DND-41 (cell line): ENCODE results near the gene TYRO3.

Source experiments
- ATAC-seq: fragments of 200-7000 bp; cut with Tn5 transposase; 3 replicates; pipeline ENCODE4 v1.9.1; 2021; ENCODE audit warnings: low read depth; ENCODE audit not compliant: insufficient read depth
- DNase-seq: peaks from one replicate; pipeline ENCODE4 v3.0.0-alpha.2; 2020
- H2AFZ ChIP-seq: 2 replicates; pipeline ENCODE4 v1.6.0; 2012; ENCODE audit warnings: low read depth, low read length
- H3K27ac ChIP-seq: 2 replicates; pipeline ENCODE4 v1.5.1; 2012; ENCODE audit warnings: low read length, inconsistent platforms
- H3K27me3 ChIP-seq: fragments of 200-600 bp; sonication (generic); 2 replicates; pipeline ENCODE4 v1.6.0; 2012; ENCODE audit warnings: low read length, mild to moderate bottlenecking, inconsistent platforms; ENCODE audit not compliant: insufficient read depth, poor library complexity
- H3K36me3 ChIP-seq: 2 replicates; pipeline ENCODE4 v1.5.1; 2012; ENCODE audit warnings: low read length, inconsistent platforms; ENCODE audit not compliant: insufficient read depth
- H3K4me1 ChIP-seq: 2 replicates; pipeline ENCODE4 v1.5.1; 2012; ENCODE audit warnings: mild to moderate bottlenecking, low read length; ENCODE audit not compliant: insufficient read depth
- H3K4me2 ChIP-seq: 2 replicates; pipeline ENCODE4 v1.6.0; 2012; ENCODE audit warnings: mild to moderate bottlenecking, moderate library complexity, low read length, inconsistent platforms; ENCODE audit not compliant: insufficient read depth
- H3K4me3 ChIP-seq, 2 experiments: fragments of 200-600 bp in 1 of 2; shearing (Covaris generic) in 1 of 2; 2 replicates each; pipeline ENCODE4 v1.5.1; 2012 to 2016; ENCODE audit warnings: inconsistent platforms in 2 of 2, low read length in 2 of 2, mild to moderate bottlenecking in 2 of 2, low read depth in 1 of 2, moderate library complexity in 1 of 2
- H3K79me2 ChIP-seq: 2 replicates; pipeline ENCODE4 v1.6.0; 2012; ENCODE audit warnings: low read length, inconsistent platforms; ENCODE audit not compliant: insufficient read depth
- H3K9ac ChIP-seq: 2 replicates; pipeline ENCODE4 v1.6.0; 2012; ENCODE audit warnings: low read depth, mild to moderate bottlenecking, inconsistent platforms, low read length, moderate library complexity
- H3K9me3 ChIP-seq: 2 replicates; pipeline ENCODE4 v1.5.1; 2012; ENCODE audit warnings: low read length, moderate library complexity, mild to moderate bottlenecking, inconsistent platforms; ENCODE audit not compliant: insufficient read depth, severe bottlenecking
- H4K20me1 ChIP-seq: 2 replicates; pipeline ENCODE4 v1.6.0; 2012; ENCODE audit warnings: low read length; ENCODE audit not compliant: insufficient read depth
- CTCF ChIP-seq: IDR thresholded peaks from 2 replicates; pipeline ENCODE4 v1.5.1; 2012; ENCODE audit warnings: borderline replicate concordance, low read length, moderate library complexity, mild to moderate bottlenecking; ENCODE audit not compliant: poor library complexity, severe bottlenecking; ENCODE audit errors: extremely low read depth
- EZH2 ChIP-seq: IDR thresholded peaks from 3 replicates; pipeline ENCODE4 v1.6.1; 2012; ENCODE audit warnings: borderline replicate concordance, low read depth, mild to moderate bottlenecking, moderate library complexity, low read length, inconsistent platforms; ENCODE audit not compliant: severe bottlenecking

The TYRO3 gene

DNA sequence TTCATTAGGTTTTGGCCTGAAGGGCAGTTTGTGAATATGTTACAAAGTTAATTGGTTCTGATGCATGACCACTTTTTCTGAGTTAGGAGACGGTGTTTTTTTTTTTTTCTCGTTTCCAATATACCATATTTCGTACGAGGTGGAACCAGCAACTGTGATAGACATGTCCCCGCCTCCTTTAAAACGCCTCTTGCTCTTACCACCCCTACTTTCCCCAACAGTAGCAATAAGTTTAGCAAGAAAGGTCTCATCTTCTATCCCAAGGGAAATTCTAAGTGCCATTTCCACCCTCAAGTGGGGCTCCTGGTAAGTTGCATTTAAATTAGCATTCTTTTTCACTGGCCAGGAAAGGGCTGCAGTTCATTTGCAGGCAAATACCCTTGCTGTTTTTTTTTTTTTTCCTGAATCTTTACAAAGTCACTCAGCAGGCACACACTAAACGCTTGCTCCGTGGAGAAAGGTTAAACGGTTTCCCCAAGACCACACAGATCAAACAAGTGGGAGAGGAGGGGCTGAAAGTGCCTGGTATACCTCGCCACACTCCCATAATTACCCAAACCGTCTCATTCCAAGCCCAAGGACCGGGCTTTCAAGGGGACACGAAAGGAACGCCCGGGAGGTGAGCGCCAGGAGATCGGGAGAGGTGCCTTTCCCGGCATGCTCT is 61.7 kb downstream of the TYRO3 start:
- no peaks in the 10 kb centered on the region for H3K36me3 ChIP-seq
- peak overlapping the region; percentile 59 for H3K9ac ChIP-seq
- H3K4me2 ChIP-seq: peak overlapping the region; percentile 66
- no peaks in the 10 kb centered on the region for H3K27me3 ChIP-seq
- H3K27ac ChIP-seq: peak overlapping the region; percentile 87
- peaks cover 3% of the 10 kb centered on the region; the same call in 1 of the 2 replicates for H3K79me2 ChIP-seq
- DNase-seq (no peak), ATAC-seq (no peak; the same call in 1 of the 3 replicates)
- no peaks in the 10 kb centered on the region for H4K20me1 ChIP-seq
- TF ChIP-seq EZH2: no peak
- TF ChIP-seq CTCF: no peak
- peaks cover 3% of the 10 kb centered on the region for H3K9me3 ChIP-seq
- peaks cover 13% of the 10 kb centered on the region; the same call in 1 of the 2 replicates for H3K4me1 ChIP-seq
- H3K4me3 ChIP-seq: peak overlapping the region; percentile 11 to 61; a peak in 3 of 4 replicates
- peak overlapping the region; percentile 71 for H2AFZ ChIP-seq

GRCh38 chr15:41621200-41622193 is 62.5 kb downstream of the TYRO3 start:
- Histone ChIP-seq H3K9ac (peak overlapping the region; percentile 59), H3K36me3 (no peaks in the 10 kb centered on the region), H3K9me3 (peaks cover 3% of the 10 kb centered on the region), H3K27ac (peak overlapping the region; percentile 87), H3K4me1 (peaks cover 13% of the 10 kb centered on the region; the same call in 1 of the 2 replicates), H2AFZ (peak overlapping the region; percentile 67), H3K4me2 (peak overlapping the region; percentile 66), H4K20me1 (no peaks in the 10 kb centered on the region), H3K79me2 (peaks cover 3% of the 10 kb centered on the region; the same call in 1 of the 2 replicates), H3K27me3 (no peaks in the 10 kb centered on the region), H3K4me3 (peak overlapping the region; percentile 11 to 61; a peak in 3 of 4 replicates)
- ATAC-seq: peak; percentile 91
- DNase-seq: peak; percentile 81
- TF ChIP-seq CTCF: no peak
- TF ChIP-seq EZH2: no peak

GRCh38 chr15:41622901-41623300 is 63.9 kb downstream of the TYRO3 start:
- H3K4me3 ChIP-seq: no peak overlapping the region
- H3K36me3 ChIP-seq: no peaks in the 10 kb centered on the region
- no peak overlapping the region for H3K9ac ChIP-seq
- DNase-seq: no peak
- no peaks in the 10 kb centered on the region for H3K27me3 ChIP-seq
- no peak overlapping the region for H3K4me2 ChIP-seq
- TF ChIP-seq CTCF (no peak), EZH2 (no peak)
- no peak overlapping the region for H2AFZ ChIP-seq
- H3K27ac ChIP-seq: no peak overlapping the region
- no peaks in the 10 kb centered on the region for H4K20me1 ChIP-seq
- no peaks in the 10 kb centered on the region for H3K9me3 ChIP-seq
- H3K4me1 ChIP-seq: peaks cover 13% of the 10 kb centered on the region; the same call in 1 of the 2 replicates
- no peak for ATAC-seq
- peaks cover 6% of the 10 kb centered on the region; the same call in 1 of the 2 replicates for H3K79me2 ChIP-seq
